ENCODE data around the gene BAZ1A. TPM values are rescaled to one million over a fixed set of nuclear protein-coding genes. Genes with fewer than 3 reads are reported as not detected.
A peak's percentile ranks its signal among the peaks of the same experiment; 100 is the strongest.

BAZ1A gene
- total RNA-seq, 1 experiment from 2014 or later: 27.2 TPM

DNA sequence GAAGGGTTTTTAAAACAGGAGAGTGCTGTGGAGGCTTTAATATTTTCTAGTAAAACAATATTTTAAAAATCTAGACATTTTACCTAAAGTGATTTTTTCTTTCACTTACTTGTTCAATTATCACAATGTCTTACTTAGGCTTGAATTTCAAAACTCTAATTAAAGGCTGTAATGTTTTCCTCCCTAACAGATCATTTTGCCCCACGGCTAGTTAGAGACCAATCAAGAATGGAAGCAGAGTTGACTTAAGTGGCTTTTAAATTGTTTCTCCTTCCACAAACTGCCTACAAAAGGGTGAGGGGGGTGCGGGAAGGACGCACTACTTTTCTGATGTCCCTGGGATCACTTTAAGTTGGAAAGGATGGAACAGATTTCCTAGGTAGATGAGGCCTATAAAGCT is 151.3 kb downstream of the BAZ1A start:
- Histone ChIP-seq H3K9me3 (ENCODE audit: control insufficient read depth, insufficient read depth, low read depth, low read length) (no peaks in the 10 kb centered on the region), H3K27me3 (ENCODE audit: control insufficient read depth, insufficient read depth, low read length) (no peaks in the 10 kb centered on the region), H3K4me1 (ENCODE audit: control insufficient read depth, insufficient read depth, low read length) (0 out of 2 replicates have a peak, but pooled peaks cover 6% of the 10 kb centered on the region), H3K36me3 (ENCODE audit: control insufficient read depth, insufficient read depth, low read length) (no peaks in the 10 kb centered on the region), H3K27ac (ENCODE audit: low read length) (peak overlapping the region; percentile 84), H3K4me3 (ENCODE audit: low read depth in 2 of 2, low read length in 2 of 2) (no peak overlapping the region)
- POLR2A ChIA-PET: no interaction called here
- in situ Hi-C loops (cut with HindIII; ENCODE audit: low pct_unique_long_range_greater_than_20kb, low sequenced_read_pairs) (no loop called here), intact Hi-C loops (cut with micrococcal nuclease; ENCODE audit: unreplicated experiment) (loop anchor here (2.0 kb wide), 1 partner anchor 51 kb away; no protein-coding TSS in a partner anchor)
- TF ChIP-seq, protein P1, sequence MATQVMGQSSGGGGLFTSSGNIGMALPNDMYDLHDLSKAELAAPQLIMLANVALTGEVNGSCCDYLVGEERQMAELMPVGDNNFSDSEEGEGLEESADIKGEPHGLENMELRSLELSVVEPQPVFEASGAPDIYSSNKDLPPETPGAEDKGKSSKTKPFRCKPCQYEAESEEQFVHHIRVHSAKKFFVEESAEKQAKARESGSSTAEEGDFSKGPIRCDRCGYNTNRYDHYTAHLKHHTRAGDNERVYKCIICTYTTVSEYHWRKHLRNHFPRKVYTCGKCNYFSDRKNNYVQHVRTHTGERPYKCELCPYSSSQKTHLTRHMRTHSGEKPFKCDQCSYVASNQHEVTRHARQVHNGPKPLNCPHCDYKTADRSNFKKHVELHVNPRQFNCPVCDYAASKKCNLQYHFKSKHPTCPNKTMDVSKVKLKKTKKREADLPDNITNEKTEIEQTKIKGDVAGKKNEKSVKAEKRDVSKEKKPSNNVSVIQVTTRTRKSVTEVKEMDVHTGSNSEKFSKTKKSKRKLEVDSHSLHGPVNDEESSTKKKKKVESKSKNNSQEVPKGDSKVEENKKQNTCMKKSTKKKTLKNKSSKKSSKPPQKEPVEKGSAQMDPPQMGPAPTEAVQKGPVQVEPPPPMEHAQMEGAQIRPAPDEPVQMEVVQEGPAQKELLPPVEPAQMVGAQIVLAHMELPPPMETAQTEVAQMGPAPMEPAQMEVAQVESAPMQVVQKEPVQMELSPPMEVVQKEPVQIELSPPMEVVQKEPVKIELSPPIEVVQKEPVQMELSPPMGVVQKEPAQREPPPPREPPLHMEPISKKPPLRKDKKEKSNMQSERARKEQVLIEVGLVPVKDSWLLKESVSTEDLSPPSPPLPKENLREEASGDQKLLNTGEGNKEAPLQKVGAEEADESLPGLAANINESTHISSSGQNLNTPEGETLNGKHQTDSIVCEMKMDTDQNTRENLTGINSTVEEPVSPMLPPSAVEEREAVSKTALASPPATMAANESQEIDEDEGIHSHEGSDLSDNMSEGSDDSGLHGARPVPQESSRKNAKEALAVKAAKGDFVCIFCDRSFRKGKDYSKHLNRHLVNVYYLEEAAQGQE (IDR thresholded peaks at IDR 0.05; ENCODE audit: insufficient read depth in 1 of 2, low read depth in 2 of 2, low read length in 1 of 2): no peak
- ATAC-seq: no peak
- CTCF ChIA-PET: interaction anchor here (0.6 kb wide), 1 partner anchor 9 kb away, joined by 5 read pairs; no protein-coding TSS in a partner anchor
- DNase-seq (ENCODE audit: low read depth, low spot score): no peak
- no TSS peak for BruUV-seq (replicated peaks)

DNA sequence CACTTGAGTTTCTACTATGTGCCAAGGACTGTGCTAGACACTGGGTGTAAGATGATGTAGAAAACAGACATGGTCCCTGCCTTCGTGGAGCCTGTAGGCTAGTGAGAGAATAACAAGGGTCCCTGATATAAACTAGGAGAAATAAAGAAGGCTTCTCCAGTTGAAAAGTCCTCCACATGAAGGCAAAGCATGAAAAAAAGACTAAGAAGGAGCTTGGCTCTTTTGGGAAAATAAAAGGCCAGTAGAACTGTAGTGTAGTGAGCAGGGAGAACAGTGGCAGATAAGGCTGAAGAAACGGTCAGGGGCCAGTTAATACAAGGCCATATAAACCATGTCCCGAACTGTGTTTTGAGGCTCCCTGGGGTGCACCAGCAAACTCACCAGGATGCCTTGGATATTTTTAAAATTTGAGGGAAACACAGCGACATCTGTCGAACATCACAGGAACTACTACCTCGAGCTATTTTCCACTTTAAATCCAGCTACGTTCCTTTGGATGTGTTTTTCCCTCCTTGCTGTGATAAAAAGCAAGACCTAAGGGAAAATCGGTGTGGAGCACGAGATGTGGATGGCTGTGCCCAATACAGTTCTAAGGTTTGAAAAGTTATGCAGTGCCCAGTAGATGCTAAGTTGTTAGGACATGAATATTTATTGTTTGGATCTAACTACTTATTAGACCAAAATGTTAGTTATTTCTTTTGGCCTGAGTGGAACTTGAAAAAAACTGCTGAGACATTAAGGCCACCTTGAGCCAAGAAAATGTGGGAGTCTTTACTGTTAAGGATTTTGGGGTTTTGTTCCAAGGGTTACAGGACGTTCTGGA is 152.2 kb downstream of the BAZ1A start:
- no peak overlapping the region for H3K4me3 ChIP-seq (ENCODE audit: low read depth in 2 of 2, low read length in 2 of 2)
- intact Hi-C loops (cut with micrococcal nuclease; ENCODE audit: unreplicated experiment): loop anchor here (2.0 kb wide), 1 partner anchor 50 kb away; no protein-coding TSS in a partner anchor
- BruUV-seq (replicated peaks): no TSS peak
- no peak for DNase-seq (ENCODE audit: low read depth, low spot score)
- POLR2A ChIA-PET: interaction anchor here (0.8 kb wide), 1 partner anchor 50 kb away, joined by 3 read pairs; no protein-coding TSS in a partner anchor
- peak overlapping the region; percentile 84 for H3K27ac ChIP-seq (ENCODE audit: low read length)
- H3K36me3 ChIP-seq (ENCODE audit: control insufficient read depth, insufficient read depth, low read length): no peaks in the 10 kb centered on the region
- H3K4me1 ChIP-seq (ENCODE audit: control insufficient read depth, insufficient read depth, low read length): 0 out of 2 replicates have a peak, but pooled peaks cover 6% of the 10 kb centered on the region
- peak; percentile 79 for ATAC-seq
- in situ Hi-C loops (cut with HindIII; ENCODE audit: low pct_unique_long_range_greater_than_20kb, low sequenced_read_pairs): no loop called here
- no peaks in the 10 kb centered on the region for H3K9me3 ChIP-seq (ENCODE audit: control insufficient read depth, insufficient read depth, low read depth, low read length)
- CTCF ChIA-PET: interaction anchor here (0.5 to 1.2 kb wide), 6 partner anchors 10 to 154 kb away, joined by 3 to 7 read pairs (median 4); no protein-coding TSS in a partner anchor
- H3K27me3 ChIP-seq (ENCODE audit: control insufficient read depth, insufficient read depth, low read length): no peaks in the 10 kb centered on the region
- TF ChIP-seq POLR2AphosphoS5 (IDR thresholded peaks at IDR 0.05; ENCODE audit: low read depth, low read length): no peak
- TF ChIP-seq, protein P1 (IDR thresholded peaks at IDR 0.05; ENCODE audit: insufficient read depth in 1 of 2, low read depth in 2 of 2, low read length in 1 of 2): no peak
- TF ChIP-seq, protein P2, sequence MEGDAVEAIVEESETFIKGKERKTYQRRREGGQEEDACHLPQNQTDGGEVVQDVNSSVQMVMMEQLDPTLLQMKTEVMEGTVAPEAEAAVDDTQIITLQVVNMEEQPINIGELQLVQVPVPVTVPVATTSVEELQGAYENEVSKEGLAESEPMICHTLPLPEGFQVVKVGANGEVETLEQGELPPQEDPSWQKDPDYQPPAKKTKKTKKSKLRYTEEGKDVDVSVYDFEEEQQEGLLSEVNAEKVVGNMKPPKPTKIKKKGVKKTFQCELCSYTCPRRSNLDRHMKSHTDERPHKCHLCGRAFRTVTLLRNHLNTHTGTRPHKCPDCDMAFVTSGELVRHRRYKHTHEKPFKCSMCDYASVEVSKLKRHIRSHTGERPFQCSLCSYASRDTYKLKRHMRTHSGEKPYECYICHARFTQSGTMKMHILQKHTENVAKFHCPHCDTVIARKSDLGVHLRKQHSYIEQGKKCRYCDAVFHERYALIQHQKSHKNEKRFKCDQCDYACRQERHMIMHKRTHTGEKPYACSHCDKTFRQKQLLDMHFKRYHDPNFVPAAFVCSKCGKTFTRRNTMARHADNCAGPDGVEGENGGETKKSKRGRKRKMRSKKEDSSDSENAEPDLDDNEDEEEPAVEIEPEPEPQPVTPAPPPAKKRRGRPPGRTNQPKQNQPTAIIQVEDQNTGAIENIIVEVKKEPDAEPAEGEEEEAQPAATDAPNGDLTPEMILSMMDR (IDR thresholded peaks at IDR 0.05): peak; percentile 85
- no peak for TF ChIP-seq TCF7L2 (IDR thresholded peaks at IDR 0.05; ENCODE audit: low read depth, low read length)
- no peak for TF ChIP-seq SIN3A (IDR thresholded peaks at IDR 0.05; ENCODE audit: borderline replicate concordance, insufficient read depth, low read depth, low read length)

Measured in Panc1 (cell line).